GM10266 (cell line): ENCODE measurements around the gene CDH16.

Source experiments
- DNase-seq: peaks from one replicate; pipeline ENCODE4 v3.0.0; 2012; ENCODE audit errors: extremely low spot score
- CTCF ChIP-seq: IDR thresholded peaks from 2 replicates; pipeline ENCODE4 v1.5.1; 2012; ENCODE audit warnings: mild to moderate bottlenecking, low read depth; ENCODE audit not compliant: control insufficient read depth, insufficient read depth; ENCODE audit errors: missing control alignments

Gene CDH16

GRCh38 chr16:66904846-66905632 is 13.6 kb downstream of the CDH16 start:
- TF ChIP-seq CTCF, result no peak
- DNase-seq, result no peak

- no peak for DNase-seq
- no peak for TF ChIP-seq CTCF
Measured at GRCh38 chr16:66904428-66904845, 14.2 kb downstream of the CDH16 start.

- no peak for TF ChIP-seq CTCF
Measured at GRCh38 chr16:66903544-66904427, 14.9 kb downstream of the CDH16 start.

GRCh38 chr16:66902648-66903543 is 15.8 kb downstream of the CDH16 start:
- TF ChIP-seq CTCF, result no peak
- no peak for DNase-seq

More at GRCh38 chr16:66903544-66904427, 14.9 kb downstream of the CDH16 start:
- DNase-seq, result no peak

- DNase-seq, result no peak
- TF ChIP-seq CTCF, result no peak
Measured at GRCh38 chr16:66901626-66902025, 17.1 kb downstream of the CDH16 start.

GRCh38 chr16:66900721-66901441 is 17.8 kb downstream of the CDH16 start:
- TF ChIP-seq CTCF, result no peak
- no peak for DNase-seq
